Right kidney (tissue), 1 donor: Measurements from ENCODE around the gene CACNG1.
"Not testable (repeated sequence)": the region's sequence is repeated elsewhere in the genome, so short reads cannot be mapped to it uniquely, and the experiment has no call there.

Source experiments
- DNase-seq: peaks from one replicate; pipeline ENCODE4 v3.0.0-alpha.2; 2016

CACNG1 gene

DNA sequence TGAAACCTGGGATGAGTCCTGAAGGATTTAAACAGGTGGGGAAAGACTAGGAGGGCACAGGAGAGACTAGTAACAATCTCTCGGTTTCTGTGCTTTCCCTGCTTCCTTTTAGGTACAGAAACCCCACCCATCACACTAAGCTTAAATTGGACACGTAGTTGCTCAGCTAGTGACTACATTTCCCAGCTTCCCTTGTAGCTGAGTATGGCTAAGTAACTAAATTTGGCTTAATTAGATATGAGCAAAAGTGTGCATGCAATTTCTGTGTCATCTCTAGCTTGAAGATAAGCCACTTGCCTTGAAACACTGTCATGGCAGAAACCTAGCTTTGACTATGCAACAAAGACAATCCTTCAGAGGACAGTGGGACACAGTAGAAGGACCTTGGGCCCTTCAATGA, 36.5 kb downstream of the CACNG1 start:
- DNase-seq: no peak

DNA sequence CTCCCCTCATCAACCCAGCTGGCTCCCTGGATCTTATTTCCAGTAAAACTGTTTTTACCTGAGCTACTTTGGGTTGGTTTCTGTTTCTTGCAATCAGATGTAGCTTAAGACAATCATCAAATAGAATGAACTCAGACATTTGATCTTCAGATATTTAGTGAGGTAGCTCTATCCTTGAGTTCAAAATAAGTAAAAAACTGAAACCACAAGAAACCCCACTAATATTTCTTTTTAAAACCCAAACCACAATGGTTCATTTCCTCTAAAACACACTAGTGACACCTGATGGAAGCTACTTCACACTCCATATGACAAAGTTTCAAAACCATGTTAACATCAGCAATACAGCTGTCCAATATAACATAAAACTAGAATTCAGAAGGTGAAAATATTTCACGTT, 37.8 kb downstream of the CACNG1 start:
- DNase-seq: no peak

DNA sequence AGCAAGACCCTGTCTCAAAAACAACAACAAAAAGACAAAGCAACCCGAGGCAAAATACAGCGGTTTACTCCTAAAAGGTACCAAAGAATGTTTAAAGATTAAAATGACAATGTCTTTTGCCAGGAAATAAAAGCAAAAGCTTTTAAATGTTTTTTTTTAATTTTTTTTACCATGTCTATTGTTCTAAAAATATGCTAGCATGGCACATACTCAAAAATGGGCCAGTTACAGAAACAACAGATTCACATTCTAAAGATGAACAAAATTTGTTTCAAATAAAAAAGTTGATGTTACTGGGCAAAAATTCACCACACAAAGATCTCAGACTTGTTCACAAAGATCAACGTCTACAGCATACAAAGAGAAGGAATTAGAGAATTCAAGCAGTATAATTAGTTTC, 41.1 kb downstream of the CACNG1 start:
- DNase-seq: no peak

DNA sequence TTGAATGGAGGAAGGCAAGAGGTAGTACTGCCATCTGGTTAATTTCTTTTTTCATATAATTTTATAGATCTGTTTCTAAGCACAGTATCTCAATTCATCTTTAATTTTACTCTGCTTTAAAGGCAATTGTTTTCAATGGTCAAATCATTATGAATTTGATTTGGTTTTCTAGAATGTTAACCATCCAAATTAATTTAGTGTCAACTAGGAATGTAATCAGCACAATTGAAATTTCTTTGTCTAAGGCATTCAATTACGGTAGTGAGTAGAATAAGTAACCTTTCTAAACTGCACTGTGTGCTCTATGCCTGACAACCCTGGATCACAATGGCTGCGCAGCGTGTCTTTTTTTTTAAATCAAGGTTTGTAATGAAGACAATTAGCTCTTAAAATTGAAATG, 44.3 kb downstream of the CACNG1 start:
- DNase-seq: no peak

- DNase-seq: no peak
Measured at GRCh38 chr17:67090341-67090740, 46.0 kb downstream of the CACNG1 start.

- DNase-seq: no peak
Measured at GRCh38 chr17:67092291-67092690, 47.9 kb downstream of the CACNG1 start.

GRCh38 chr17:67092710-67093109, 48.4 kb downstream of the CACNG1 start:
- not testable (repeated sequence) for DNase-seq

DNA sequence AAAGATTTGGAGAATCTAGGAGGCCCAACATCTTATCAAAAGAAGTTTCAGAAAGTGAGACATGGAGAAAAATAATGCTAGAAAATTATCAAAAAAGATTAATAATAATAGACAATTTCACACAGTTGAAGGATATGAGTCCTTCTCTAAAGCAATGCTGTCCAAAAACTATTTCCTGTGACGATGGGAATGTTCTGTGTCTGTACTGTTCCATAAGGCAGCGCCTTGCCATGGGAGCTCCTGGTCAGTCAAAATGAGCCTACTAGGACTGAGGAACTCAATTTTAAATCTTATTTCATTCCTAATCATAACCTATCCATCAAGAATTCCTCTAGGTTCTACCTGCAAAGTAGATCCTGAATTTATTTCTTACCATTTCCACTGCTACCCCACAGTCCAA, 49.0 kb downstream of the CACNG1 start:
- no peak for DNase-seq

DNA sequence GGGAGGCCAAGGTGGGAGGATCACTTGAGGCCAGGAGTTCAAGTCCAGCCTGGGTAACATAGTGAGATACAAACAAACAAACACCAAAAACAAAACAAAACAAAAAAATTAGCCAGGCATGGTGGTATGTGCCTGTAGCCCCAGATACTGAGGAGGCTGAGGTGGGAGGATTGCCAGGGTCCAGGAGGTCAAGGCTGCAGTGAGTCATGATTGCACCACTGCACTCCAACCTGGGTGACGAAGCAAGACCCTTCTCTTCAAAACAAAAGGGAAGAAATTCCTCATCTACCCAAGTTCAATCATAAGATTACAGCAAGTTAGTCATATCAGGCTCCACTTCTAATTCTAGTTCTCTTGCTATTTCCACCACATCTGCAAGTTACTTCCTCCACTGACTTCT, 50.9 kb downstream of the CACNG1 start:
- not testable (repeated sequence) for DNase-seq

DNA sequence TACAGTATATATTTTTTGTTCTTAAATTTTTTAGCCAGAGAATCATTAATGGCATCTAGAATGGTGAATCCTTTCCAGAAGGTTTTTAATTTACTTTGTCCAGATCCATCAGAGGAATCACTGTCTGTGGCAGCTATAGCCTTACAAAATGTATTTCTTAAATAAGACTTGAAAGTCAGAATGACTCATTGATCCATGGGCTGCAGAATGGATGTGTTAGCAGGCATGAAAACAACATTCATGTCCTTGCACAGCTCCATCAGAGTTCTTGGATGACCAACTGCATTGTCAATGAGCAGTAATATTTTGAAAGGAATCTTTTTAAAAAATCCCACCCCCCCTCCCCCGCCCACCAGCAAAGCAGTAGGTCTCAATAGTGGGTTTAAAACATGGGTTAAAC, 51.4 kb downstream of the CACNG1 start:
- no peak for DNase-seq

DNA sequence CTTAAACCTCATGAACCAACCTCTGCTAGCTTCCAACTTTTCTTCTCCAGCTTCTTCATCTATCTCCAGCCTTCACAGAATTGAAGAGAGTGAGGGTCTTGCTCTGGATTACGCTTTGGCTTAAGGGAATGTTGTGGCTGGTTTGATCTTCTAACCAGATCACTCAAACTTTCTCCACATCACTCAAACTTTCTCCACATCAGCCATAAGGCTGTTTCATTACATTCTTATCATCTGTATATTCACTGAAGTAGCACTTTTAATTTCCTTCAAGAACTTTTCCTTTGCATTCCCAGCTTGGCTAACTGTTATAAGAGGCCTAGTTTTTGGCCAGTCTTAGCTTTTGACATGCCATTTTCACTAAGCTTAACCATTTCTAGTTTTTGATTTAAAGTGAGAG, 52.3 kb downstream of the CACNG1 start:
- DNase-seq: no peak

DNA sequence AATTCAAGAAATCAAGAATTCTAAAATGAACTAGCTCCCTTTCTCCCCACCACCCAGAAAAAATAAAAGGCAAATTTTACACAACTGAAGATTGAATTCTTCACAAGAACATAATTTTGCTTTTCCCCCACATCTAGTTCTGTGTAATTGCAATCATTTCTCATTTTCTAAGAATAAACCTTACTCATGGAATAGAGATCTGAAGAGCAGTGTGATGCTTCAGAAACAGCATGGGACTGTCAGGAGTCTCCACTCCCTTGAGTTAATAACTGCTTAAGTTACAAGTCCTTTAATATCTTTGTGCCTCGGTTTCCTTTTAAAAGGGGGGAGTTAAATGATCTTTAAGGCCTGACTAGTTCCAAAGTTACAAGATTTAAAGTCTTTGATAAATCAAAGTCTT, 53.7 kb downstream of the CACNG1 start:
- no peak for DNase-seq

GRCh38 chr17:67104641-67105040, 60.3 kb downstream of the CACNG1 start:
- not testable (repeated sequence) for DNase-seq

DNA sequence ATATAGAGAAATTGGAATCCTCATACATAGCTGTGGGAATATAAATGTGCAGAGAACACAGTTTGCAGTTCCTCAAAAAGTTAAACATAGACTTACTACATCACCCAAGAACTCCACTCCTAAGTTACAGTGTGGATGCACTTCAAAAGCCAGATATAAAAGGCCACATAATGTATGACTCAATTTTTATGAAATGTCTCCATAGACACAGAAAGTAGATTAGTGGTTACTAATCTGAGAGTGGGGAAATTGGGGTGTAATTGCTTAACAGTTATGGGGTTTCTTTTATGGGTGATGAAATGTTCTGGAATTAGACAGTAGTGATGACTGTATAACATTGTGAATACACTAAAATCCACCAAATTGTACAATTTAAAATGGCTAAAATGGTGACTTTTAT, 60.9 kb downstream of the CACNG1 start:
- DNase-seq: no peak
